ENCODE results near the gene CYB561D1.
"Not testable (repeated sequence)": the region's sequence is repeated elsewhere in the genome, so short reads cannot be mapped to it uniquely, and the experiment has no call there.

The CYB561D1 gene, protein sequence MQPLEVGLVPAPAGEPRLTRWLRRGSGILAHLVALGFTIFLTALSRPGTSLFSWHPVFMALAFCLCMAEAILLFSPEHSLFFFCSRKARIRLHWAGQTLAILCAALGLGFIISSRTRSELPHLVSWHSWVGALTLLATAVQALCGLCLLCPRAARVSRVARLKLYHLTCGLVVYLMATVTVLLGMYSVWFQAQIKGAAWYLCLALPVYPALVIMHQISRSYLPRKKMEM

DNA sequence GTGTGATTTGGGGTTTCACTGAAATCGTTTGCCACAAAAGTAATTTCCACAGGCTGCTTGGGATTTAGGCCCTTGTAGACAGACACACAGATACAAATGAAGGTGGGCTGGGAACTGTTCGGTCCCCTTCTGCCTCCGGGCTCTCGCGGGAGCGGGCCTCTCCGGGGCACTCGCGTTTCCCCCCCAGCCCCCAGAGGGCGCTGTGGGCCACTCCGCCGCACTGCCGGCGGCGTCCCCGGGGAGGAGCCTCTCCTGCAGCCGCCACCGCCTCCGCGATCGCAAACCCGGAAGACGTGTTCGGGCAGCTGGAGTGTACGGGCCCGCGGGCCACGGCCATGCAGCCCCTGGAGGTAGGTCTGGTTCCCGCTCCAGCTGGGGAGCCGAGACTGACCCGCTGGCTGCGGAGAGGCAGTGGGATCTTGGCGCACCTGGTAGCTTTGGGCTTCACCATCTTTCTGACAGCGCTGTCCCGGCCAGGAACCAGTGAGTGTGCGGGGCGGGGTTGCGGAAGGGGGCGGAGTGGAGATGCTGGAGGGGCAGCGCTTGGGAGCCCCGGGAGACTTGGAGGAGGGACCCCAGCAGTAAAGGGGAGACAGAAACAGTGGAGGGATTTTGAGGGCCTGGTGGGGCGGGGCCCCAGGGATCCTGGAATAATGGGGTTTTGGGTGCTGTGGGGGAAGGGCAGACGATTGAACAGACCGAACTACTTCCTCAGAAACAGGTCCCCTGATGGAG lies at the start of gene CYB561D1:
Gene CYB561D1 (plus strand): TSS at position 290 of the 735 bp plus-strand sequence. CDS start 46 bp downstream, at position 336.
- H3K4me3 ChIP-seq (ENCODE audit: low read depth, low read length) = peak within 1 kb of the TSS; percentile 96
- TF ChIP-seq, protein P1, sequence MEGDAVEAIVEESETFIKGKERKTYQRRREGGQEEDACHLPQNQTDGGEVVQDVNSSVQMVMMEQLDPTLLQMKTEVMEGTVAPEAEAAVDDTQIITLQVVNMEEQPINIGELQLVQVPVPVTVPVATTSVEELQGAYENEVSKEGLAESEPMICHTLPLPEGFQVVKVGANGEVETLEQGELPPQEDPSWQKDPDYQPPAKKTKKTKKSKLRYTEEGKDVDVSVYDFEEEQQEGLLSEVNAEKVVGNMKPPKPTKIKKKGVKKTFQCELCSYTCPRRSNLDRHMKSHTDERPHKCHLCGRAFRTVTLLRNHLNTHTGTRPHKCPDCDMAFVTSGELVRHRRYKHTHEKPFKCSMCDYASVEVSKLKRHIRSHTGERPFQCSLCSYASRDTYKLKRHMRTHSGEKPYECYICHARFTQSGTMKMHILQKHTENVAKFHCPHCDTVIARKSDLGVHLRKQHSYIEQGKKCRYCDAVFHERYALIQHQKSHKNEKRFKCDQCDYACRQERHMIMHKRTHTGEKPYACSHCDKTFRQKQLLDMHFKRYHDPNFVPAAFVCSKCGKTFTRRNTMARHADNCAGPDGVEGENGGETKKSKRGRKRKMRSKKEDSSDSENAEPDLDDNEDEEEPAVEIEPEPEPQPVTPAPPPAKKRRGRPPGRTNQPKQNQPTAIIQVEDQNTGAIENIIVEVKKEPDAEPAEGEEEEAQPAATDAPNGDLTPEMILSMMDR (IDR thresholded peaks at IDR 0.05; ENCODE audit: borderline replicate concordance, insufficient read depth, low read depth, low read length) = peak; percentile 98

DNA sequence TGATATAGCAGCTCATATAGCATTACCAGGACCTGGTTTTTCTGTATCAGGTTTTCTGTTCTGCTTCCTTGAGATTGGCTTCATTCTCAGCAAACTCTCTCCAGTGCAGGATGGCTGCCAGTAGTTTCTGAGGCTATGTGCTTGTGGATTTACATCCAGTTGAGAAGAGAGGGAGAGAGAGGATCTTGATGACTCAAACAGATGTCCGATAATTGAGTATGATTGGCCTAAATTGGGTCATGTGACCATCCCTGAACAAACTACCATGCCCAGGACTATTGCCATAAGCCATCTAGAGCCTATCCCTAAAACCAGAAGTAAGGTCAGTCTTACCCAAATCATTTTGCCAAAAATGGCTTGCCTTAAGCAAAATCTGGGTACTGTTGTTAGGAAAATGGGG lies 49.5 kb upstream of the CYB561D1 start:
- TF ChIP-seq, protein P1 (IDR thresholded peaks at IDR 0.05; ENCODE audit: borderline replicate concordance, insufficient read depth, low read depth, low read length) = no peak
- no peak overlapping the region for H3K4me3 ChIP-seq (ENCODE audit: low read depth, low read length)

DNA sequence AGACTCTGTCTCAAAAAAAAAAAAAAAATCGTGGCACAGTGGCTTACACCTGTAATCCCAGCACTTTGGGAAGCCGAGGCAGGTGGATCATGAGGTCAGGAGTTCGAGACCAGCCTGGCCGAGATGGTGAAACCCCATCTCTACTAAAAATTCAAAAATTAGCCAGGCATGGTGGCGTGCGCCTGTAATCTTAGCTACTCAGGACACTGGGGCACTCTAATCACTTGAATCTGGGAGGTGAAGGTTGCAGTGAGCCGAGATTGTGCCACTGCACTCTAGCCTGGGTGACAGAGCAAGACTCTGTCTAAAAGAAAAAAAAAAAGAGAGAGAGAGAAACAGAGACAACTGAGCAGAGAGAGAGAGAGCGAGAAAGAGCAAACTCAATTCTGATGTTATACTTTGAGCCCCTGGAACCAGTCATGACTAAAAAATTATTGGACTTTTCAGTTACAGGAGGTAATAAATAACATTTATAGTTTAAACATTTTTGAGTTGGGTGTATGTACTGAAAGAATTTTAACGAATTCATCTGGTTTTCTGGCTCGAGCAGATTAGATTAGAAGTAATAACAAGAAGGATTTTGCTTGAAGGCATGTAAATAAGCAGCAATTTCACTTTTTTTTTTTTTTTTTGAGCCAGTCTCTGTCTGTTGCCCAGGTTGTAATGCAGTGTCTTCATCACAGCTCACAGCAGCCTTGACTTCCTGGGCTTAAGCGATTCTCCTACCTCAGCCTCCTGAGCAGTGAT lies 47.8 kb upstream of the CYB561D1 start:
- H3K4me3 ChIP-seq (ENCODE audit: low read depth, low read length) = not testable (repeated sequence)

DNA sequence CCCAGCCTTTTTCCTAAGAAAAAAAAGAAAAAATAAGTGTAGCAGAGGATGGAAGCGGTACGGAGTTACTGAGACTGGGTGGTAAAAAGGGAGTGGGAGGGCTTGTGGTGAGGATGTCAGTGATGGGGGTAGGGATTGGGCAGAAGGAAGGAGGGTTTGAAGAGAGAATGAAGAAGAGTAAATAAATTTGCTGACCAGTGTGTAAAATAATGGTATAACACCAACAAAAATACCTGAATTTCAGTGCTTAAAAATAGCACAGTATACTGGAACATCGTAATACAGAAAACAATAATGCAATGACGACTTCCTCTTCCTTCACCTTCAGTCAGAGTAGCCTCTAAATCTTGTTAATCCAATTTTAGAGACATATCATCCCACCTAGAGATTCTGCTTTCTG lies 46.4 kb upstream of the CYB561D1 start:
- no peak overlapping the region for H3K4me3 ChIP-seq (ENCODE audit: low read depth, low read length)

DNA sequence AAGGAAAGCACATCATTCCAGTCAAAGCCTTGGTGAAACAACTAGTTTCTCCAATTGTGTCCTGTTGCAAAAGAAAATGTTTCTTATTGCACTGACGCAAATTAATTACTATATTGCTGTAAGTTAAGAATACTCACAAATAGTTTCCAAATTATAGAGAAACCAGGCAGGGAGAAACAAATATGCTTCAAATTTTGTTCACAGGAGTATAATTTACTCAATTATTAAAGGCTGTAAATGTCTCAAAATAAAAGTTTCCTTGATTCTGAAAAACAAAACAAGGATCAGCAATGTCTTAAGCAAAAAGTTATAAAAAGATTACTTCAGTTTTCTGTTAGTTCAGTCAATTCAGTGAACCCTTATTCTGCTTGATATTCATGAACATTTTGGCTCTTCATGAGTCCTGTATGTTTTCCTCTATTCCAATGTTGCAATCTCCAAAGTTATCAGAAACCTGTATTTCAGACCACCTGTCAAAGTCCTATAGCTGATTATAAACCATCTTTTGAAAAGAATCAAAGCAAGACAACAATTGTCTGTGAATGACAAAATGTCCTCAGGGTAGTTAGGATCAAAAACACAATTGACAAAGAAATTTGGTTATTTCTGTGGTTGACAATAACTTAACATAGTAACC lies 39.3 kb upstream of the CYB561D1 start:
- H3K4me3 ChIP-seq (ENCODE audit: low read depth, low read length) = no peak overlapping the region
- TF ChIP-seq, protein P1 (IDR thresholded peaks at IDR 0.05; ENCODE audit: borderline replicate concordance, insufficient read depth, low read depth, low read length) = no peak

More for the DNA sequence above, 46.4 kb upstream of the CYB561D1 start:
- TF ChIP-seq, protein P1 (IDR thresholded peaks at IDR 0.05; ENCODE audit: borderline replicate concordance, insufficient read depth, low read depth, low read length) = no peak

DNA sequence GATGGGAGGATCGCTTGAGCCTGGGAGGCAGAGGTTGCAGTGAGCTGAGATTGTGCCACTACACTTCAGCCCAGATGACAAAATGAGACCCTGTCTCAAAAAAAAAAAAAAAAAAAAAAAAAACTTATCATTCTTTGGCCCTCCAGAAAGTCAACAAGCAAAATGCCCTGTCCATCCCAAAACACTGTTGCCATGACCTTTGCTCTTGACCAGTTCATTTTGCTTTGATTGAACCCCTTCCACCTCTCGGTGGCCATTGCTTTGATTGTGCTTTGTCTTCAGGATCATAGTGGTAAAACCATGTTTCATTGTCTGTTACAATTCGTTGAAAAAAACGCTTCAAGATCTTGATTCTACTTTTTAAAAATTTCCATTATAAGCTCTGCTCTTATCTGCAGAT lies 36.1 kb upstream of the CYB561D1 start:
- H3K4me3 ChIP-seq (ENCODE audit: low read depth, low read length) = no peak overlapping the region
- TF ChIP-seq, protein P1 (IDR thresholded peaks at IDR 0.05; ENCODE audit: borderline replicate concordance, insufficient read depth, low read depth, low read length) = no peak

DNA sequence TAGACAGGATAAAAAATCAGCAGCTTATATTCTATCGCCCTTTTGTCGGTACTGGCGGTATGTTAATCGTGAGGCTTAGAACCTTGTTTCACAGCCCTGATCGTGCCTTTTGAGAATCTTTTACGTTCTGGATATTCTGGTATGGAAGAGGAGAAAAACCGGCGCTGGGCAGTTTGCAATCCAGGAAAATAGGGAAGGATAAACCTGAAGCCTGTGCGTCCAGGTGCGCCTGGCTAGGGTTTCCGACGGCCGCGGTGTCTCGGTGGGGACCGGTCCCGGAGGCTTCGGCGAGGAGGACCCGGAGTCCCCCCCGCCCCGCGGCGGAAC lies 27.8 kb upstream of the CYB561D1 start:
- H3K4me3 ChIP-seq (ENCODE audit: low read depth, low read length) = no peak overlapping the region
- TF ChIP-seq, protein P1 (IDR thresholded peaks at IDR 0.05; ENCODE audit: borderline replicate concordance, insufficient read depth, low read depth, low read length) = no peak
